K562 (cell line): ENCODE data around the gene DGKZ. TPM values are rescaled to one million over a fixed set of nuclear protein-coding genes. Genes with fewer than 3 reads are reported as not detected.

ENCODE experiments used
- E2F6 ChIP-seq, 2 experiments: IDR thresholded peaks; 2 replicates each; pipeline ENCODE4 v1.6.1; 2011; ENCODE audit warnings: borderline replicate concordance in 1 of 2, control low read depth in 1 of 2, low read depth in 1 of 2, low read length in 1 of 2, mild to moderate bottlenecking in 1 of 2, mixed read lengths in 1 of 2, moderate library complexity in 1 of 2; ENCODE audit not compliant: insufficient read depth in 1 of 2, insufficient read length in 1 of 2, poor library complexity in 1 of 2, severe bottlenecking in 1 of 2; ENCODE audit errors: extremely low read depth in 1 of 2
- FOXA1 ChIP-seq: fragments of 450-650 bp; IDR thresholded peaks from 2 replicates; pipeline ENCODE4 v1.6.1; 2016; ENCODE audit warnings: mild to moderate bottlenecking, borderline replicate concordance
- GABPB1 ChIP-seq: sonication (generic); formaldehyde crosslinking; IDR thresholded peaks from 2 replicates; pipeline ENCODE4 v1.8.0; 2022; ENCODE audit warnings: mild to moderate bottlenecking, missing genetic modification reagents
- HNRNPLL ChIP-seq: fragments of 200-400 bp; formaldehyde crosslinking; IDR thresholded peaks from 2 replicates; pipeline ENCODE4 v1.6.1; 2017; ENCODE audit warnings: low read length, low read depth, mild to moderate bottlenecking; ENCODE audit not compliant: poor library complexity, severe bottlenecking
- MXI1 ChIP-seq: IDR thresholded peaks from 2 replicates; pipeline ENCODE4 v1.6.1; 2011; ENCODE audit warnings: low read depth, mild to moderate bottlenecking, improper control_type of control experiment, low read length
- POLR2G ChIP-seq: fragments of 200-400 bp; formaldehyde crosslinking; IDR thresholded peaks from 2 replicates; pipeline ENCODE4 v1.6.1; 2017; ENCODE audit warnings: low read depth, mild to moderate bottlenecking, antibody characterized with exemption, low read length, moderate library complexity
- PPARD ChIP-seq: fragments of 250-450 bp; sonication (Bioruptor Pico); IDR thresholded peaks from 2 replicates; pipeline ENCODE4 v1.8.0; 2022; ENCODE audit warnings: inconsistent platforms, mild to moderate bottlenecking, moderate library complexity
- SMC3 ChIP-seq: conservative IDR thresholded peaks from 2 replicates; pipeline ENCODE4 v1.6.1; 2011; ENCODE audit warnings: low read depth, low read length, improper control_type of control experiment; ENCODE audit not compliant: insufficient read depth
- SRF ChIP-seq, 2 experiments: fragments of 250-450, 450-650 bp in 1 of 2; sonication (Bioruptor Pico) in 1 of 2; sonication (generic) in 1 of 2; formaldehyde crosslinking; IDR thresholded peaks; 2 replicates each; pipeline versions ENCODE4 v1.5.0 to v1.5.1; 2020 to 2022; ENCODE audit warnings: mild to moderate bottlenecking in 1 of 2, missing genetic modification reagents in 1 of 2
- TEAD2 ChIP-seq: fragments of 450-650 bp; IDR thresholded peaks from 2 replicates; pipeline ENCODE4 v1.6.1; 2016; ENCODE audit warnings: missing genetic modification characterization, control low read depth, missing compliant biosample characterization
- YY1 ChIP-seq, 3 experiments: IDR thresholded peaks; 2 replicates each; pipeline ENCODE4 v1.6.1; 2011; ENCODE audit warnings: low read length in 2 of 3, mild to moderate bottlenecking in 2 of 3, moderate library complexity in 2 of 3, borderline replicate concordance in 1 of 3, control low read depth in 1 of 3, low read depth in 1 of 3; ENCODE audit not compliant: insufficient read depth in 3 of 3, insufficient replicate concordance in 2 of 3, control insufficient read depth in 1 of 3, insufficient read length in 1 of 3; ENCODE audit errors: extremely low read depth in 1 of 3
- ZC3H11A ChIP-seq: IDR thresholded peaks from 2 replicates; pipeline ENCODE4 v1.6.1; 2012; ENCODE audit warnings: low read depth, low read length, improper control_type of control experiment
- ZNF311 ChIP-seq: fragments of 250-450 bp; sonication (Bioruptor Pico); IDR thresholded peaks from 2 replicates; pipeline ENCODE4 v1.4.0; 2020; ENCODE audit warnings: mild to moderate bottlenecking, moderate library complexity
- polyA plus RNA-seq, 8 experiments: library from polyadenylated mRNA; depleted of rRNA in 4 of 8; stranded (reverse) in 5 of 8; unstranded in 3 of 8; fragments of >200 nt; fragmentation: Nextera tagmentation in 2 of 8; fragmentation: Illumina TruSeq in 1 of 8; extraction: Ambion mirVana in 2 of 8; extraction: Trizol in 1 of 8; gene quantifications; 2 replicates each; pipeline versions ENCODE4 v1.2.1 to v1.2.3, GENCODE V29; 2011 to 2014; ENCODE audit warnings: inconsistent platforms in 1 of 8, missing spikeins in 1 of 8
- total RNA-seq, 7 experiments: library from RNA; depleted of rRNA in 6 of 7; stranded (reverse); fragments of >200 nt in 6 of 7; fragmentation: Illumina TruSeq in 2 of 7; extraction: Trizol in 2 of 7; gene quantifications; 2 replicates each; pipeline versions ENCODE4 v1.2.1 to v1.2.3, GENCODE V29; 2011 to 2021; ENCODE audit warnings: low replicate concordance in 1 of 7
- TF ChIP-seq, protein P1 (sequence below): sonication (generic); formaldehyde crosslinking; IDR thresholded peaks from 2 replicates; pipeline ENCODE4 v1.8.1; 2023; ENCODE audit warnings: mild to moderate bottlenecking, missing genetic modification reagents
- TF ChIP-seq, protein P2 (sequence below), 3 experiments: IDR thresholded peaks in 2 of 3; conservative IDR thresholded peaks in 1 of 3; 2 replicates each; pipeline ENCODE4 v1.5.1; 2011 to 2012; ENCODE audit warnings: low read length in 3 of 3, mild to moderate bottlenecking in 3 of 3, control low read depth in 2 of 3, improper control_type of control experiment in 1 of 3, inconsistent platforms in 1 of 3, low read depth in 1 of 3, mixed read lengths in 1 of 3, moderate library complexity in 1 of 3; ENCODE audit not compliant: insufficient read depth in 2 of 3
- TF ChIP-seq, protein P3 (sequence below): fragments of 250-450 bp; sonication (Bioruptor Pico); IDR thresholded peaks from 2 replicates; pipeline ENCODE4 v1.4.0; 2020; ENCODE audit warnings: borderline replicate concordance
- TF ChIP-seq, protein P4 (sequence below): sonication (generic); formaldehyde crosslinking; IDR thresholded peaks from 2 replicates; pipeline ENCODE4 v1.8.0; 2022; ENCODE audit warnings: missing genetic modification reagents, mild to moderate bottlenecking, moderate library complexity, borderline replicate concordance

Gene DGKZ
- total and polyA plus RNA-seq, 9 of the 15 experiments (the other 6 are each of a cell fraction or from before 2014, with no cell fraction given), result 0.51 to 100 (median 44.2) TPM

- peak; percentile 63 for TF ChIP-seq SMC3
- TF ChIP-seq, protein P1, sequence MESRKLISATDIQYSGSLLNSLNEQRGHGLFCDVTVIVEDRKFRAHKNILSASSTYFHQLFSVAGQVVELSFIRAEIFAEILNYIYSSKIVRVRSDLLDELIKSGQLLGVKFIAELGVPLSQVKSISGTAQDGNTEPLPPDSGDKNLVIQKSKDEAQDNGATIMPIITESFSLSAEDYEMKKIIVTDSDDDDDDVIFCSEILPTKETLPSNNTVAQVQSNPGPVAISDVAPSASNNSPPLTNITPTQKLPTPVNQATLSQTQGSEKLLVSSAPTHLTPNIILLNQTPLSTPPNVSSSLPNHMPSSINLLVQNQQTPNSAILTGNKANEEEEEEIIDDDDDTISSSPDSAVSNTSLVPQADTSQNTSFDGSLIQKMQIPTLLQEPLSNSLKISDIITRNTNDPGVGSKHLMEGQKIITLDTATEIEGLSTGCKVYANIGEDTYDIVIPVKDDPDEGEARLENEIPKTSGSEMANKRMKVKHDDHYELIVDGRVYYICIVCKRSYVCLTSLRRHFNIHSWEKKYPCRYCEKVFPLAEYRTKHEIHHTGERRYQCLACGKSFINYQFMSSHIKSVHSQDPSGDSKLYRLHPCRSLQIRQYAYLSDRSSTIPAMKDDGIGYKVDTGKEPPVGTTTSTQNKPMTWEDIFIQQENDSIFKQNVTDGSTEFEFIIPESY (CRISPR knock-in tag), result peak; percentile 90
- 0 out of 2 replicates have a peak, but pooled peaks have one; percentile 31 for TF ChIP-seq GABPB1
- TF ChIP-seq, protein P2, sequence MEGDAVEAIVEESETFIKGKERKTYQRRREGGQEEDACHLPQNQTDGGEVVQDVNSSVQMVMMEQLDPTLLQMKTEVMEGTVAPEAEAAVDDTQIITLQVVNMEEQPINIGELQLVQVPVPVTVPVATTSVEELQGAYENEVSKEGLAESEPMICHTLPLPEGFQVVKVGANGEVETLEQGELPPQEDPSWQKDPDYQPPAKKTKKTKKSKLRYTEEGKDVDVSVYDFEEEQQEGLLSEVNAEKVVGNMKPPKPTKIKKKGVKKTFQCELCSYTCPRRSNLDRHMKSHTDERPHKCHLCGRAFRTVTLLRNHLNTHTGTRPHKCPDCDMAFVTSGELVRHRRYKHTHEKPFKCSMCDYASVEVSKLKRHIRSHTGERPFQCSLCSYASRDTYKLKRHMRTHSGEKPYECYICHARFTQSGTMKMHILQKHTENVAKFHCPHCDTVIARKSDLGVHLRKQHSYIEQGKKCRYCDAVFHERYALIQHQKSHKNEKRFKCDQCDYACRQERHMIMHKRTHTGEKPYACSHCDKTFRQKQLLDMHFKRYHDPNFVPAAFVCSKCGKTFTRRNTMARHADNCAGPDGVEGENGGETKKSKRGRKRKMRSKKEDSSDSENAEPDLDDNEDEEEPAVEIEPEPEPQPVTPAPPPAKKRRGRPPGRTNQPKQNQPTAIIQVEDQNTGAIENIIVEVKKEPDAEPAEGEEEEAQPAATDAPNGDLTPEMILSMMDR (IDR thresholded peaks at IDR 0.05 in 2 of 3, conservative IDR thresholded peaks at IDR 0.05 in 1 of 3; ENCODE audit: insufficient read depth in 2 of 3, low read depth in 1 of 3, low read length in 3 of 3), result peak; percentile 82 to 94 (median 92)
- TF ChIP-seq, protein P3, sequence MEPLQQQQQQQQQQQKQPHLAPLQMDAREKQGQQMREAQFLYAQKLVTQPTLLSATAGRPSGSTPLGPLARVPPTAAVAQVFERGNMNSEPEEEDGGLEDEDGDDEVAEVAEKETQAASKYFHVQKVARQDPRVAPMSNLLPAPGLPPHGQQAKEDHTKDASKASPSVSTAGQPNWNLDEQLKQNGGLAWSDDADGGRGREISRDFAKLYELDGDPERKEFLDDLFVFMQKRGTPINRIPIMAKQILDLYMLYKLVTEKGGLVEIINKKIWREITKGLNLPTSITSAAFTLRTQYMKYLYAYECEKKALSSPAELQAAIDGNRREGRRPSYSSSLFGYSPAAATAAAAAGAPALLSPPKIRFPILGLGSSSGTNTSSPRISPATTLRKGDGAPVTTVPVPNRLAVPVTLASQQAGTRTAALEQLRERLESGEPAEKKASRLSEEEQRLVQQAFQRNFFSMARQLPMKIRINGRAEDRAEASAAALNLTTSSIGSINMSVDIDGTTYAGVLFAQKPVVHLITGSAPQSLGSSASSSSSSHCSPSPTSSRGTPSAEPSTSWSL, result no peak
- no peak for TF ChIP-seq ZNF311 (CRISPR knock-in tag)
- TF ChIP-seq HNRNPLL, result peak; percentile 19
- TF ChIP-seq E2F6 (IDR thresholded peaks at IDR 0.05; ENCODE audit: borderline replicate concordance in 1 of 2, extremely low read depth in 1 of 2, insufficient read depth in 1 of 2, insufficient read length in 1 of 2, low read depth in 1 of 2, low read length in 1 of 2, poor library complexity in 1 of 2, severe bottlenecking in 1 of 2), result peak in 1 of 2 experiments; percentile 37
- peak; percentile 37; the same call in 1 of the 2 replicates for TF ChIP-seq POLR2G
- TF ChIP-seq TEAD2 (tag), result no peak
- TF ChIP-seq FOXA1, result no peak
- TF ChIP-seq YY1 (IDR thresholded peaks at IDR 0.05; ENCODE audit: borderline replicate concordance in 1 of 3, control insufficient read depth in 1 of 3, extremely low read depth in 1 of 3, insufficient read depth in 3 of 3, insufficient read length in 1 of 3, insufficient replicate concordance in 2 of 3, low read depth in 1 of 3, low read length in 2 of 3), result peak in 1 of 3 experiments; percentile 34
- 0 out of 2 replicates have a peak, but pooled peaks have one; percentile 31 for TF ChIP-seq ZC3H11A
- no peak for TF ChIP-seq PPARD (CRISPR knock-in tag)
- TF ChIP-seq, protein P4, sequence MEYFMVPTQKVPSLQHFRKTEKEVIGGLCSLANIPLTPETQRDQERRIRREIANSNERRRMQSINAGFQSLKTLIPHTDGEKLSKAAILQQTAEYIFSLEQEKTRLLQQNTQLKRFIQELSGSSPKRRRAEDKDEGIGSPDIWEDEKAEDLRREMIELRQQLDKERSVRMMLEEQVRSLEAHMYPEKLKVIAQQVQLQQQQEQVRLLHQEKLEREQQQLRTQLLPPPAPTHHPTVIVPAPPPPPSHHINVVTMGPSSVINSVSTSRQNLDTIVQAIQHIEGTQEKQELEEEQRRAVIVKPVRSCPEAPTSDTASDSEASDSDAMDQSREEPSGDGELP (CRISPR knock-in tag), result peak; percentile 45; the same call in 1 of the 2 replicates
- 0 out of 2 replicates have a peak, but pooled peaks have one; percentile 29 for TF ChIP-seq MXI1
- TF ChIP-seq SRF (CRISPR knock-in tag; IDR thresholded peaks at IDR 0.05), result peak in 1 of 2 experiments; percentile 18; a peak in 1 of 4 replicates
Observed at GRCh38 chr11:46369458-46370152, 22.3 kb downstream of the DGKZ start (continued).
